ENCODE data around the gene SH3PXD2A. TPM values are rescaled to one million over a fixed set of nuclear protein-coding genes. Genes with fewer than 3 reads are reported as not detected.
"Not testable (repeated sequence)": the region's sequence is repeated elsewhere in the genome, so short reads cannot be mapped to it uniquely, and the experiment has no call there.

Gene SH3PXD2A
- total RNA-seq, 2 experiments from 2014 or later: 12.4 to 14.5 TPM

- DNase-seq (no peak), ATAC-seq (no peak)
- Mint-ChIP-seq H3K4me1 (peaks cover 16% of the 10 kb centered on the region), H3K27me3 (peaks cover 37% of the 10 kb centered on the region), H3K27ac (no peak overlapping the region), H3K9me3 (ENCODE audit: low read depth) (no peaks in the 10 kb centered on the region), H3K4me3 (no peak overlapping the region), H3K36me3 (no peaks in the 10 kb centered on the region)
- CTCF ChIA-PET: interaction anchor here (0.6 kb wide), 1 partner anchor 50 kb away, joined by 4 read pairs; no protein-coding TSS in a partner anchor
These were observed 71.3 kb downstream of the SH3PXD2A start for GRCh38 chr10:103784089-103784488.

DNA sequence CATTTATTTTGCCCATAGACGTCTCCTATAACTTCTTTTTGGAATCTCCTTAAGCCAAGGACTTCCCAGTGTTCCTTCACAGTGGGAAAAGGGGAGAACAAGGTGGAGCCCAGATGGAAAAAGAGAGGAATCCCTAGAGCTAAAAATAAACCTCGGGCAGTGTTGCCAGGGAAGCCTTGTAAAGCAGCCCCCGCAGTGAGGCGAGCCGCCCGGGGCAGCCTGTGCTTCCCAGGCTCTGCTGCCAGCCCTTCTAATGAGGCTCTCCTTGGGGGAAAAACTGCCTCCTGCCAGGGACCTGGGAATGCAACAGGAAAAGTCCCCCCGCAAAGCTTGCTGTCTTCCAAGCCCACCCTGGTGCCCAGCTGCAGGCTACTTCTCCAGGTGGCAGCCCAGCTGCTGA lies 71.7 kb downstream of the SH3PXD2A start:
- Mint-ChIP-seq H3K27me3 (peaks cover 37% of the 10 kb centered on the region), H3K9me3 (ENCODE audit: low read depth) (no peaks in the 10 kb centered on the region), H3K4me3 (no peak overlapping the region), H3K27ac (no peak overlapping the region), H3K36me3 (no peaks in the 10 kb centered on the region), H3K4me1 (peaks cover 16% of the 10 kb centered on the region)
- CTCF ChIA-PET: interaction anchor here (0.7 to 0.9 kb wide), 2 partner anchors 11 to 71 kb away, joined by 3 read pairs; no protein-coding TSS in a partner anchor
- no peak for ATAC-seq
- no peak for DNase-seq

DNA sequence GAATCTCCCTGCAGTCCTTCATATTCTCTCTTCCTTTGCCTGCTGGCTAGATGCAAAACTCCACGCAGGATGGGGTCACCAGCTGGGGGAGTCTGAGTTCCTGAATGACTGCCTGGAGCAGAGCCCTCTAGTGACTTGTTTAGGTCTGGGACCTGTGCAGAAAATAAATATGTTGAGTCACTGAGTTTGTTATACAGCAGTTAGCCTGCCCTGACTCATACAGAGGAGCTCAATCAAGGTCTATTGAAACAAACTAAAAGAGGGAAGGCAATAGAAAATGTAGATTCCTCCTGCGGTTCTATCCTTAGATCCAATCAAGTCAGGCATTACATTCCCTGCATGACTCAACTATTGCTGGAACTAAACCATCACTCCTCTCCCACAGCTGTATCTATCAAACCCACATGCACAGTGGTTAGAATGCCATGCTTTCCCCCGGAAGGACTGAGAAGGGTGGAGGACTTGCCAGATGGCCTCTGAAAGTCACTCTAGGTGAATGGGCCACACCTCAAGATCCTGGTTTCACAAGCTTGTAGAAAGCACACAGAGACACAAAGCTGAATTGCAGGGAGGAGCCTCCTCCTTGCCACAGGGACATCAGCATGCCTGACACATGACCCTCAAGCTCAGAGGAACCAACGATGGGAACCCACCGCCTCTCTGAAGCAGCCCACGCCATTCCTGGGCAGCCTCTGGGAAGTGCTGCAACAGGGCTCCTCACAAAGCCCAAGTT lies 73.9 kb downstream of the SH3PXD2A start:
- Mint-ChIP-seq H3K4me3 (no peak overlapping the region), H3K36me3 (no peaks in the 10 kb centered on the region), H3K4me1 (peaks cover 16% of the 10 kb centered on the region), H3K9me3 (ENCODE audit: low read depth) (no peaks in the 10 kb centered on the region), H3K27ac (peak overlapping the region; percentile 58), H3K27me3 (peaks cover 37% of the 10 kb centered on the region)
- CTCF ChIA-PET: interaction anchor here (0.9 to 2.5 kb wide), 22 partner anchors 8 to 96 kb away, joined by 3 to 15 read pairs (median 4); partner anchors contain the start of gene SH3PXD2A
- ATAC-seq (peak; percentile 84), DNase-seq (peak; percentile 55)

GRCh38 chr10:103780242-103781149 lies 74.9 kb downstream of the SH3PXD2A start:
- H3K4me3 Mint-ChIP-seq: no peak overlapping the region
- H3K4me1 Mint-ChIP-seq: peaks cover 16% of the 10 kb centered on the region
- no peaks in the 10 kb centered on the region for H3K36me3 Mint-ChIP-seq
- ATAC-seq (no peak), DNase-seq (no peak)
- peak overlapping the region; percentile 33 for H3K27ac Mint-ChIP-seq
- CTCF ChIA-PET: interaction anchor here (1.0 to 2.5 kb wide), 16 partner anchors 8 to 84 kb away, joined by 3 to 15 read pairs (median 6); partner anchors contain the start of gene SH3PXD2A
- H3K27me3 Mint-ChIP-seq: peaks cover 34% of the 10 kb centered on the region
- H3K9me3 Mint-ChIP-seq (ENCODE audit: low read depth): no peaks in the 10 kb centered on the region

DNA sequence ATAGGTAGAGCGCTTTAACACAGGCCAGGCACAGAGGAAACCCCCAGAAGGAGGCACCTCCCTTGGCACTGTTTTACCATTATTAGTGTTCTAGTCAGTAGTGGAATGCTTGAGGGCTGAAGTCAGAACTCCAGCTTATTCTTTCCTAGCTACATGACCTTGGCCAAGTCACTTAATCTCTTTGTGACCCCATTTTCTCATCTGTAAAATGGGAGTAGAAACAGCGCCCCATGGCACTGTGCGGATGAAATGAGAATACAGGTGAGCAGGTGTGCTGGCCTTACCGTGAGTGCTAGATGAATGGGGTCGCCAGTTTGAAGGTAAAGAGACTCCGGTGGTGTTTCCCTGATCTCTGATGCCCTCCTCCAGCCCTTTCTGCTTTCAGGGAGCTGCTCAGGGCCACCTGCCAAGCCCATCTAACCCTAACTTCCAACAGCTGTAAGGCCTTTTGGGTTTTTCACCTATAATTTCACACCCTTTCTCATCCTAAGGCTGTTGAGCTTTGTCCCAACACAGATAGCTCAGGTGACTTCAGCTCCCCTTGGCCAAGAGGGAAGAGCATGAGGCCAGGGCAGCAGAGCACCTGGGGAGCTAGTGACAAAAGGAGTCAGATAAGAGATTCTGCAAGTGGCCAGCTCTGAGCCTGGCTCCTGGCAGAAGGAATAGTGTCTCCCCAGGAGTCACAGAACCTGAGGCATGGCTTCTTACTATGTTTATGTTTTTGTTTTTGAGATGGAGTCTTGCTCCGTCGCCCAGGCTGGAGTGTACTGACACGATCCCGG lies 76.8 kb downstream of the SH3PXD2A start:
- H3K4me1 Mint-ChIP-seq: peaks cover 17% of the 10 kb centered on the region
- no peak for DNase-seq
- no peaks in the 10 kb centered on the region for H3K36me3 Mint-ChIP-seq
- no peaks in the 10 kb centered on the region for H3K9me3 Mint-ChIP-seq (ENCODE audit: low read depth)
- ATAC-seq: no peak
- no peak overlapping the region for H3K4me3 Mint-ChIP-seq
- peaks cover 21% of the 10 kb centered on the region for H3K27me3 Mint-ChIP-seq
- CTCF ChIA-PET: interaction anchor here (0.8 to 1.6 kb wide), 5 partner anchors 25 to 130 kb away, joined by 3 to 4 read pairs (median 3); no protein-coding TSS in a partner anchor
- H3K27ac Mint-ChIP-seq: no peak overlapping the region

- H3K4me3 Mint-ChIP-seq: no peak overlapping the region
- H3K4me1 Mint-ChIP-seq: peaks cover 24% of the 10 kb centered on the region
- no peak for DNase-seq
- H3K9me3 Mint-ChIP-seq (ENCODE audit: low read depth): no peaks in the 10 kb centered on the region
- CTCF ChIA-PET: interaction anchor here (1.3 kb wide), 1 partner anchor 108 kb away, joined by 3 read pairs; no protein-coding TSS in a partner anchor
- H3K36me3 Mint-ChIP-seq: no peaks in the 10 kb centered on the region
- H3K27me3 Mint-ChIP-seq: peaks cover 8% of the 10 kb centered on the region
- ATAC-seq: no peak
- H3K27ac Mint-ChIP-seq: no peak overlapping the region
These were observed 78.3 kb downstream of the SH3PXD2A start for GRCh38 chr10:103776878-103777591.

DNA sequence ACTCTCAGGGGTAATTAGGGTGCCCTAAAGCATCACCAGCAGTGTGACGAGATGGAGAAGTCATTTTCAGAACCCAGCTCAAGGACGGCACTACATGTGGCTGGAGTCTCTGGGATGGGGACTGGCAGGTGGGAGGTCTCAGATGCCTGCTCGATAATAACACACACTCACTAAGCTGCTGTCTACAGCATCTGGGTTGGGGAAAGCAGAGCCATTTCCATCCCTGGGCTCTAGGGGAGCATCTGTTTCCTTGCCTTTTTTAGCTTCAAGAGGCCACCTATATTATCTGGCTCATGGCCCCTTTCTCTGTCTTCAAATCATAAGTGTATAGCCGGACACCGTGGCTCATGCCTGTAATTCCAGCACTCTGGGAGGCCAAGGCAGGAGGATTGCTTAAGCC lies 79.6 kb downstream of the SH3PXD2A start:
- CTCF ChIA-PET: interaction anchor here (1.6 kb wide), 1 partner anchor 63 kb away, joined by 4 read pairs; no protein-coding TSS in a partner anchor
- ATAC-seq (no peak), DNase-seq (no peak)
- Mint-ChIP-seq H3K27ac (no peak overlapping the region), H3K4me3 (no peak overlapping the region), H3K9me3 (ENCODE audit: low read depth) (no peaks in the 10 kb centered on the region), H3K4me1 (peaks cover 17% of the 10 kb centered on the region), H3K27me3 (peaks cover under 1% of the 10 kb centered on the region), H3K36me3 (no peaks in the 10 kb centered on the region)

- DNase-seq; H3K9me3 Mint-ChIP-seq (ENCODE audit: low read depth); H3K27me3 Mint-ChIP-seq; H3K36me3 Mint-ChIP-seq; ATAC-seq: not testable (repeated sequence)
- CTCF ChIA-PET: interaction anchor here (0.5 to 3.4 kb wide), 13 partner anchors 8 to 176 kb away, joined by 3 to 13 read pairs (median 4); no protein-coding TSS in a partner anchor
- Mint-ChIP-seq H3K4me1 (peaks cover 22% of the 10 kb centered on the region), H3K27ac (peak overlapping the region; percentile 90), H3K4me3 (peak overlapping the region; percentile 77)
These were observed 82.5 kb downstream of the SH3PXD2A start for GRCh38 chr10:103772846-103773245.

- H3K9me3 Mint-ChIP-seq (ENCODE audit: low read depth): no peaks in the 10 kb centered on the region
- no peaks in the 10 kb centered on the region for H3K36me3 Mint-ChIP-seq
- H3K4me3 Mint-ChIP-seq: peak overlapping the region; percentile 77
- DNase-seq: peak; percentile 81
- H3K4me1 Mint-ChIP-seq: peaks cover 28% of the 10 kb centered on the region
- peak; percentile 89 for ATAC-seq
- peak overlapping the region; percentile 90 for H3K27ac Mint-ChIP-seq
- CTCF ChIA-PET: interaction anchor here (0.5 to 3.4 kb wide), 13 partner anchors 8 to 175 kb away, joined by 3 to 13 read pairs (median 4); no protein-coding TSS in a partner anchor
- H3K27me3 Mint-ChIP-seq: no peaks in the 10 kb centered on the region
These were observed 83.1 kb downstream of the SH3PXD2A start for GRCh38 chr10:103772096-103772845.

- no peaks in the 10 kb centered on the region for H3K27me3 Mint-ChIP-seq
- no peaks in the 10 kb centered on the region for H3K9me3 Mint-ChIP-seq (ENCODE audit: low read depth)
- H3K36me3 Mint-ChIP-seq: no peaks in the 10 kb centered on the region
- no peak for DNase-seq
- ATAC-seq: no peak
- CTCF ChIA-PET: interaction anchor here (0.6 to 3.4 kb wide), 3 partner anchors 18 to 841 kb away, joined by 4 to 13 read pairs (median 6); no protein-coding TSS in a partner anchor
- no peak overlapping the region for H3K4me3 Mint-ChIP-seq
- no peak overlapping the region for H3K27ac Mint-ChIP-seq
- peaks cover 44% of the 10 kb centered on the region for H3K4me1 Mint-ChIP-seq
These were observed 85.2 kb downstream of the SH3PXD2A start for GRCh38 chr10:103770139-103770538.

DNA sequence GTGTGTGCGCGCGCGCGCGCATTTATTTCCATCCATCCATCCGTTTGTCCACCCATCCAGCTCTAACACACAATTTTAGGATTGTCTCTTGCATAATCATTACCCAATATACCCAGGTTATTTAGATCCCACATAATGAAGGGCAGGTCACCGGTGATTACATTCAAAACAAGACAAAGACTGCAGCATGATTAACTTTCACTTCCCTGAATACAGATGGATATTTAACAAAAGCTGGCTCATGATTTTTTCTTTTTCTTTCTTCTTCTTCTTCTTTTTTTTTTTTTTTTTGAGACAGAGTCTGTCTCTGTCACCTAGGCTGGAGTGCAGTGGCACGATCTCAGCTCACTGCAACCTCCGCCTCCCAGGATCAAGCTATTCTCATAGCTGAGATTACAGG lies 86.2 kb downstream of the SH3PXD2A start:
- ATAC-seq (no peak), DNase-seq (no peak)
- peaks cover 53% of the 10 kb centered on the region for H3K4me1 Mint-ChIP-seq
- H3K4me3 Mint-ChIP-seq: no peak overlapping the region
- H3K36me3 Mint-ChIP-seq: no peaks in the 10 kb centered on the region
- no peaks in the 10 kb centered on the region for H3K27me3 Mint-ChIP-seq
- no peak overlapping the region for H3K27ac Mint-ChIP-seq
- CTCF ChIA-PET: interaction anchor here (0.8 to 1.2 kb wide), 2 partner anchors 10 to 18 kb away, joined by 3 to 5 read pairs; no protein-coding TSS in a partner anchor
- H3K9me3 Mint-ChIP-seq (ENCODE audit: low read depth): no peaks in the 10 kb centered on the region

Measured in activated CD8-positive, alpha-beta memory T cell treated with anti-CD3 and anti-CD28 coated beads, Interleukin-2, amount 10 ng/mL, durations not matched to agents 7 days and 5 days (primary cell).